ENCODE measurements around the gene C1orf226.

C1orf226 gene

DNA sequence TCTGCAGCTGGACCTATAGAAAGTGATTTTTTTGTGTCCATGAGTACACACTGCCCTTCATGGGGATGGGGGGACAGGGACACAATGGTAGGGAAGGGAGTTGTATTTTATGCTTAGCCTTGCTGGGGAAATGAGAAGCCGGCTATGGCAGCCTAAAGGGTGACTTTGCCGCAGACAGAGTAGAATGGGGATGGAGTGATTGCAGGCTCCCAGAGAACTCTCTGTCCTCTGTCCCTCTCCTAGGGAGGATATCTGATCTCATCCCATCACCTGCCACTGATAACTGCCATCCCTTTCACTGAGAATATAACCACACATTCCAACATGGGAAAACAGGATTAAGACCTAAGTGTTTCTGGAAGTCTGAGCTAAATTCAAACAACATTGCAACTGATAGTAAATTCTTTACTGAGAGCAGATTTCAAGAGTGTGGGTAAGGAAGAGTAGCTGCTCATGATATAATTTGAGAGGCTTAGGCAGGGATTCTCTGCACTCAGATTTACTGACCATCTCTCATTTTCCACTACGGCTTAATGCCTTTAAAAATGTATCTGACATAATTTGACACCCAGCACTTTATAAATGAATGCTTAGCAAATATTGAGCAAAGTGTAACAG, 16.5 kb downstream of the C1orf226 start:
- no peak for TF ChIP-seq EZH2 (IDR thresholded peaks at IDR 0.05; ENCODE audit: borderline replicate concordance, low read depth, low read length, severe bottlenecking)
- TF ChIP-seq, protein P1, sequence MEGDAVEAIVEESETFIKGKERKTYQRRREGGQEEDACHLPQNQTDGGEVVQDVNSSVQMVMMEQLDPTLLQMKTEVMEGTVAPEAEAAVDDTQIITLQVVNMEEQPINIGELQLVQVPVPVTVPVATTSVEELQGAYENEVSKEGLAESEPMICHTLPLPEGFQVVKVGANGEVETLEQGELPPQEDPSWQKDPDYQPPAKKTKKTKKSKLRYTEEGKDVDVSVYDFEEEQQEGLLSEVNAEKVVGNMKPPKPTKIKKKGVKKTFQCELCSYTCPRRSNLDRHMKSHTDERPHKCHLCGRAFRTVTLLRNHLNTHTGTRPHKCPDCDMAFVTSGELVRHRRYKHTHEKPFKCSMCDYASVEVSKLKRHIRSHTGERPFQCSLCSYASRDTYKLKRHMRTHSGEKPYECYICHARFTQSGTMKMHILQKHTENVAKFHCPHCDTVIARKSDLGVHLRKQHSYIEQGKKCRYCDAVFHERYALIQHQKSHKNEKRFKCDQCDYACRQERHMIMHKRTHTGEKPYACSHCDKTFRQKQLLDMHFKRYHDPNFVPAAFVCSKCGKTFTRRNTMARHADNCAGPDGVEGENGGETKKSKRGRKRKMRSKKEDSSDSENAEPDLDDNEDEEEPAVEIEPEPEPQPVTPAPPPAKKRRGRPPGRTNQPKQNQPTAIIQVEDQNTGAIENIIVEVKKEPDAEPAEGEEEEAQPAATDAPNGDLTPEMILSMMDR (IDR thresholded peaks at IDR 0.05; ENCODE audit: borderline replicate concordance, extremely low read depth, low read length, poor library complexity, severe bottlenecking) = no peak
- Histone ChIP-seq H2AFZ (ENCODE audit: low read depth, low read length) (no peak overlapping the region), H3K27ac (ENCODE audit: low read length) (no peak overlapping the region), H3K36me3 (ENCODE audit: insufficient read depth, low read length) (no peaks in the 10 kb centered on the region), H3K79me2 (ENCODE audit: insufficient read depth, low read length) (no peaks in the 10 kb centered on the region), H3K4me1 (ENCODE audit: insufficient read depth, low read length) (no peaks in the 10 kb centered on the region), H4K20me1 (ENCODE audit: insufficient read depth, low read length) (no peaks in the 10 kb centered on the region), H3K9me3 (ENCODE audit: insufficient read depth, low read length, severe bottlenecking) (no peaks in the 10 kb centered on the region), H3K4me3 (ENCODE audit: low read depth in 1 of 2, low read length in 2 of 2) (no peak overlapping the region), H3K4me2 (ENCODE audit: insufficient read depth, low read length) (no peak overlapping the region), H3K9ac (ENCODE audit: low read depth, low read length) (no peak overlapping the region), H3K27me3 (ENCODE audit: insufficient read depth, low read length, poor library complexity) (peaks cover 10% of the 10 kb centered on the region)
- DNase-seq (no peak), ATAC-seq (ENCODE audit: insufficient read depth, low read depth) (no peak)

DNA sequence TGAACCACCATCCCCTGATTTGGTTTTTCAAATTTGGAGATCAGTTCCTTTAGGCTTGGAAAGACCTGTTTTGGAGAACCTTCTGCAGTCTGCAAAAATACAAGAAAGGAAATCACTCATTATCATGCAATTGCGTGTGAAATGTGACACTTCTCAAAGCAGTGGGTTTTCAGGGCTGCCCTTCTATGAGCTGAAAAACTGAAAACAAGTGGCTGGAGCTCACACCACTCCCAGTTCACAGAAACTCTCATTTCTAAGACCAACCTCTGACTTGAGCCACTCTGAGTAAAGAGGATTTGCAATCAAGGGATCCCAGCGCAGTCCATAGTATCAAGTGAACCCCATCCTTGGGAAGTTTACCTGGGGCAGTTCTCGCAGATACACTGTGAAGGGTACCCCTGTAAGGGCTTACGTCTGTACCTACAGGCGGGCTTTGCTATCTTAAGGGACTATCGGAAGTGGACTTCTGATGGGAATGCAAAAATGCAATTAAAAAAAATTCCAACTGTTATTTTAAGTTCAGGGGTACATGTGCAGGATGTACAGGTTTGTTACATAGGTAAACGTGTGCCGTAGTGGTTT, 17.6 kb downstream of the C1orf226 start:
- no peaks in the 10 kb centered on the region for H3K4me1 ChIP-seq (ENCODE audit: insufficient read depth, low read length)
- H3K27me3 ChIP-seq (ENCODE audit: insufficient read depth, low read length, poor library complexity) = peaks cover 13% of the 10 kb centered on the region
- H3K4me2 ChIP-seq (ENCODE audit: insufficient read depth, low read length) = no peak overlapping the region
- H3K9me3 ChIP-seq (ENCODE audit: insufficient read depth, low read length, severe bottlenecking) = no peaks in the 10 kb centered on the region
- no peaks in the 10 kb centered on the region for H4K20me1 ChIP-seq (ENCODE audit: insufficient read depth, low read length)
- TF ChIP-seq, protein P1 (IDR thresholded peaks at IDR 0.05; ENCODE audit: borderline replicate concordance, extremely low read depth, low read length, poor library complexity, severe bottlenecking) = no peak
- TF ChIP-seq EZH2 (IDR thresholded peaks at IDR 0.05; ENCODE audit: borderline replicate concordance, low read depth, low read length, severe bottlenecking) = no peak
- DNase-seq (no peak), ATAC-seq (ENCODE audit: insufficient read depth, low read depth) (no peak)
- no peak overlapping the region for H3K9ac ChIP-seq (ENCODE audit: low read depth, low read length)
- no peaks in the 10 kb centered on the region for H3K36me3 ChIP-seq (ENCODE audit: insufficient read depth, low read length)
- H3K4me3 ChIP-seq (ENCODE audit: low read depth in 1 of 2, low read length in 2 of 2) = no peak overlapping the region
- H2AFZ ChIP-seq (ENCODE audit: low read depth, low read length) = no peak overlapping the region
- no peak overlapping the region for H3K27ac ChIP-seq (ENCODE audit: low read length)
- H3K79me2 ChIP-seq (ENCODE audit: insufficient read depth, low read length) = no peaks in the 10 kb centered on the region

DNA sequence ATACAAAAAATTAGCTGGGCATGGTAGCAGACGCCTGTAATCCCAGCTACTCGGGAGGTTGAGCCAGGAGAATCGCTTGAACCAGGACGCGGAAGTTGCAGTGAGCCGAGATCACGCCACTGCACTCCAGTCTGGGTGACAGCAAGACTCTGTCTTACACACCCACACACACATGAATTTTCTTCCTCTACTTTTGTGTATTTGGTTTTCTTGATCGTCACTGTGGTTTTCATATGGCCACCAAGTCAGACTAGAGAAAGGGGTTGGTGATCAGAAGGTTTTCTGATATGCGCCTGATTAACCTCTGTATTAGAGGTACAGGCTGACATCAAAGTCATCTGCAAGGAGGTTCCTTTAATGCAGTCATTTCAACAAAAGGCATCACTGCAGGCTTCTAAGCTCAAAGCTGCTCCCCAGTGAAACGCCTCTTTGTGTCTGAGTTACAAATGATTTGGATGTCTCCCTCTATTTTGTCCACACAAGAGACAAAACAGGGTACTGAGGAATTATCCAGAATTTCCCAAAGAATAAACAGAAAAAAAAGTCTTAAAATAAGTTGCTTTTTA, 19.3 kb downstream of the C1orf226 start:
- no peak overlapping the region for H2AFZ ChIP-seq (ENCODE audit: low read depth, low read length)
- H3K36me3 ChIP-seq (ENCODE audit: insufficient read depth, low read length) = no peaks in the 10 kb centered on the region
- no peaks in the 10 kb centered on the region for H3K9me3 ChIP-seq (ENCODE audit: insufficient read depth, low read length, severe bottlenecking)
- DNase-seq = no peak
- no peaks in the 10 kb centered on the region for H4K20me1 ChIP-seq (ENCODE audit: insufficient read depth, low read length)
- no peak overlapping the region for H3K27ac ChIP-seq (ENCODE audit: low read length)
- H3K79me2 ChIP-seq (ENCODE audit: insufficient read depth, low read length) = no peaks in the 10 kb centered on the region
- H3K4me1 ChIP-seq (ENCODE audit: insufficient read depth, low read length) = no peaks in the 10 kb centered on the region
- H3K4me3 ChIP-seq (ENCODE audit: low read depth in 1 of 2, low read length in 2 of 2) = no peak overlapping the region
- no peak overlapping the region for H3K4me2 ChIP-seq (ENCODE audit: insufficient read depth, low read length)
- H3K27me3 ChIP-seq (ENCODE audit: insufficient read depth, low read length, poor library complexity) = peaks cover 15% of the 10 kb centered on the region
- no peak for TF ChIP-seq EZH2 (IDR thresholded peaks at IDR 0.05; ENCODE audit: borderline replicate concordance, low read depth, low read length, severe bottlenecking)
- TF ChIP-seq, protein P1 (IDR thresholded peaks at IDR 0.05; ENCODE audit: borderline replicate concordance, extremely low read depth, low read length, poor library complexity, severe bottlenecking) = no peak
- no peak overlapping the region for H3K9ac ChIP-seq (ENCODE audit: low read depth, low read length)
- ATAC-seq (ENCODE audit: insufficient read depth, low read depth) = no peak
